Skeletal muscle tissue (tissue), 4 donors: ENCODE measurements around the gene TAL1. TPM values are rescaled to one million over a fixed set of nuclear protein-coding genes. Genes with fewer than 3 reads are reported as not detected.

Experiments used
- H3K27ac ChIP-seq: one replicate; pipeline ENCODE4 v1.7.0; 2013; ENCODE audit warnings: mild to moderate bottlenecking, low read depth, low read length, inconsistent platforms
- H3K27me3 ChIP-seq, 3 donors: one replicate each; pipeline ENCODE4 v1.7.0; 2013; ENCODE audit warnings: low read length in 3 of 3; ENCODE audit not compliant: control insufficient read depth in 3 of 3, insufficient read depth in 3 of 3
- H3K36me3 ChIP-seq, 3 donors: one replicate each; pipeline ENCODE4 v1.7.0; 2013; ENCODE audit warnings: low read length in 3 of 3; ENCODE audit not compliant: control insufficient read depth in 3 of 3, insufficient read depth in 3 of 3
- H3K4me1 ChIP-seq, 3 donors: one replicate each; pipeline ENCODE4 v1.7.0; 2013; ENCODE audit warnings: low read length in 3 of 3, mild to moderate bottlenecking in 3 of 3; ENCODE audit not compliant: control insufficient read depth in 3 of 3, insufficient read depth in 3 of 3
- H3K4me3 ChIP-seq, 3 donors: one replicate each; pipeline ENCODE4 v1.7.0; 2013; ENCODE audit warnings: low read length in 3 of 3
- H3K9ac ChIP-seq, 3 donors: one replicate each; pipeline ENCODE4 v1.7.0; 2013; ENCODE audit warnings: low read length in 3 of 3, mild to moderate bottlenecking in 3 of 3, moderate library complexity in 2 of 3, low read depth in 1 of 3
- H3K9me3 ChIP-seq, 3 donors: one replicate each; pipeline ENCODE4 v1.7.0; 2013; ENCODE audit warnings: low read length in 3 of 3; ENCODE audit not compliant: control insufficient read depth in 3 of 3
- total RNA-seq: library from RNA; depleted of rRNA; stranded (reverse); fragments of >200 nt; gene quantifications from one replicate; pipeline ENCODE4 v1.2.3, GENCODE V29; 2014
- donor health status: Osteomylitis.

The TAL1 gene
- total RNA-seq, 1 donor from 2014 or later: 3.1 TPM

DNA sequence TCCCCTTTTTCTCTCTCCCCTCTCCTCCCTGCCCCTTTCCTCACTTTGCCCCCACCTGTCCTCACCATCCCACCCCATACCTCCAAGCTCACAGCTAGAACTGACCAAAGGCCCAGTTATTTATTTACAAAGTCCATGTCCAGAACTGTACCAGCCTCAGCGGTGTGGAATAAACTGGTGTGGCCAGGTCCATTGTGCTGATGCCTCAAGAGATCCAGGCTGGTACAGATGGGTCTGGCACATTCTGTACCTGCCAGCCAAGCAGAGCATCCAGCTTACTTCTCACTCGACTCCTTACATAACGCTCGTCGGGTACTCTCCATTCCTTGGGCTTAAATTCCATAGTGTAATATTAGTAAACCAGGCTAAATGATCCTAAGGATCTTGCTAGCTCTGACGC, 54.0 kb downstream of the TAL1 start:
- H3K9me3 ChIP-seq: no peaks in the 10 kb centered on the region
- H3K27ac ChIP-seq: no peak overlapping the region
- peaks cover 12 to 19% (median 16%) of the 10 kb centered on the region in 3 donors for H3K4me1 ChIP-seq
- no peak overlapping the region for H3K4me3 ChIP-seq
- no peak overlapping the region for H3K9ac ChIP-seq
- H3K27me3 ChIP-seq: peaks cover 9 to 25% (median 21%) of the 10 kb centered on the region in 3 donors
- H3K36me3 ChIP-seq: no peaks in the 10 kb centered on the region

DNA sequence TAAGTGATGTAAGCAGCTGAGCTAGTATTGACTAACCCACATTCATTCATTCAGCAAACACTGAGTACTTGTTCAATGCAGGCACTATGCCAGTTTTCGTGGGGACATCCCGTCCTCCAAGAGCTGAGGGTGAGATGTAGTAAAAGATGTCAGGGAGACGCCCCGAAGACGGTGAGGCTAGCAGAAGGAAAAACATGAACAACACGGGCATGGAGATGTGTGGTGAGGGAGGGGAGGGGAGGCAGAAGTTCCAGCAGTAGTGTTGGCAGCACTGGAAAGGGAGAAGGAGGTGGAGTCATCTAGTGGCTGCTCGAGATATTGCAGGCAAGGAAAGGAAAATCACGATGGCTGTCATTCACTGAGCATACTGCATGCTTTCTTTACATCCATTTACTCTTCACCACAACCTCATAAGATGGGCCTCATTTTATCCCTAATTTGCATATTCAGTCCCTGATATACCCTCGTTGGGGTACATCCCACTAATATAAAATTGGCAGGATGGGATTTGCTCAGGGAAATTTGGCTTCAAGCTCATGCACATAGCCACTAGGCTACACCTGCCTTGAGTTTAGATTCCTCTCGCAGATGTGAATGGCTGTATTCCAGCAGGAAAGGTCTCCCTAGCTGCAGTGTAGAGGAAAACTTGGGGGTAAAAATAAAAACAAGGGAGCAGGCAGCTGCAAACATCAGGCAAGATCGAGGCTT, 56.6 kb downstream of the TAL1 start:
- Histone ChIP-seq H3K9me3 (peaks cover 0 to 3% (median 0%) of the 10 kb centered on the region in 3 donors), H3K36me3 (no peaks in the 10 kb centered on the region), H3K27me3 (peaks cover 3 to 5% (median 4%) of the 10 kb centered on the region in 3 donors), H3K4me1 (peaks cover 12 to 16% (median 16%) of the 10 kb centered on the region in 3 donors), H3K27ac (no peak overlapping the region), H3K4me3 (no peak overlapping the region), H3K9ac (no peak overlapping the region)

DNA sequence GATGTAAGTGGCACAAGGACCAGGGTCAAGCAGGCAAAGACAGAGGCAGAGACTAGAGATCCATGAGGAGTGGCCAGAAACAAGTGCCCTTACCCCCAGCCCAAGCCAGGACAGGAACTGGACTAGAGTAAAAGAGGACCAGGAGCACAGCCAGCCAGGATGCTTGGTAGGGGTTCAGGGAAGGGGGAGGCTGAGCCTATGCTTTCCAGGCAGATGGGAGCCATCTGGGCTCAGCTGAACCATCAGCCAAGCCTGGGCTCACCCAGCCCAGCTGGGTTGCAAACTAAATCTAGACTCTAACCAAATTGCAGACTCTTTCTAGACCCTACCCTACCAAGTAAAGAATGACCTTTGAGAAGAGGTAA, 57.4 kb downstream of the TAL1 start:
- Histone ChIP-seq H3K27me3 (no peaks in the 10 kb centered on the region), H3K36me3 (no peaks in the 10 kb centered on the region), H3K27ac (no peak overlapping the region), H3K4me1 (peaks cover 5 to 10% (median 9%) of the 10 kb centered on the region in 3 donors), H3K9me3 (peaks cover 0 to 3% (median 0%) of the 10 kb centered on the region in 3 donors), H3K9ac (no peak overlapping the region), H3K4me3 (no peak overlapping the region)

DNA sequence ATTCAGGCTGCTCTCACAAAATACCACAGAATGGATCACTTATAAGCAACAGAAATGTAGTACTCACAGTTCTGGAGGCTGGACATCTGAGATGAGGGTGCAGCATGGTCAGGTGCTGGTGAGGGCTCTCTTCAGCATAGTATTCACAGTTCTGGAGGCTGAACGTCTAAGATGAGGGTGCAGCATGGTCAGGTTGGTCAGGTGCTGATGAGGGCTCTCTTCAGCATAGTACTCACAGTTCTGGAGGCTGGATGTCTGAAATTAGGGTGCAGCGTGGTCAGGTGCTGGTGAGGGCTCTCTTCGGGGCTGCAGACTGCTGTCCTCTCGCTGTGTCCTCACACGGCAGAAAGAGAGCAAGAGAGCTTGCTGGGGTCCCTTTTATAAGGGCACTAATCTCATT, 59.2 kb downstream of the TAL1 start:
- Histone ChIP-seq H3K27ac (no peak overlapping the region), H3K4me1 (no peaks in the 10 kb centered on the region), H3K9me3 (peaks cover 0 to 3% (median 0%) of the 10 kb centered on the region in 3 donors), H3K4me3 (no peak overlapping the region), H3K9ac (no peak overlapping the region), H3K27me3 (no peaks in the 10 kb centered on the region), H3K36me3 (no peaks in the 10 kb centered on the region)

Other genes starting within 250 kb of the TAL1 start
- 3.1 TPM for gene CYP4X1, start 208.6 kb downstream of the TAL1 start, total RNA-seq
- gene CYP4Z1, start 165.0 kb downstream of the TAL1 start, total RNA-seq: 1.0 TPM
- gene CYP4A22, start 94.8 kb downstream of the TAL1 start, total RNA-seq: not detected
- not detected for gene PDZK1IP1, start 42.2 kb downstream of the TAL1 start, total RNA-seq
- gene STIL, start 81.9 kb upstream of the TAL1 start, total RNA-seq: 4.7 TPM
- gene CMPK1, start 101.6 kb upstream of the TAL1 start, total RNA-seq: 48.5 TPM
- not detected for gene FOXE3, start 184.1 kb upstream of the TAL1 start, total RNA-seq
- under 0.01 TPM for gene FOXD2, start 205.8 kb upstream of the TAL1 start, total RNA-seq